Heart left ventricle (tissue), 13 donors: ENCODE results near the gene ZNF646.

Source experiments
- POLR2A ChIP-seq, 2 donors: fragments of 450-650 bp; IDR thresholded peaks; one replicate each; pipeline ENCODE4 v1.6.1; 2017; ENCODE audit warnings: antibody characterized with exemption in 2 of 2, mild to moderate bottlenecking in 2 of 2, moderate library complexity in 2 of 2
- TF ChIP-seq, protein P1 (sequence below), 12 donors: fragments of 200-600 bp; sonication (generic) in 4 of 12; IDR thresholded peaks; one replicate each; pipeline versions ENCODE4 v1.5.0 to v1.8.0; 2018 to 2022; ENCODE audit warnings: antibody characterized with exemption in 12 of 12, mild to moderate bottlenecking in 5 of 12
- donor health status: ischemic (EF 13 %, LVEDD 7.1; RV severe dilation, severe dysfunction).
- donor health status: DM: no; HTN: yes; CAD: no.
- donor health status: DM: no; HTN: no; CAD: no.
- donor health status: ischemic (EF 25% LVEDD 6.9; RV normal size, moderate dysfunction).
- donor health status: ischemic (EF 25% LVEDD 5.7; RV mildly dilated, moderate dysfunction).
- donor health status: ischemic (EF 35%, LVEDD 5.7; RV mildly dilated, moderate dysfunction).
- donor health status: nonischemic (EF 11% LVEDD 7.7; RV severe dilation, severe dysfunction).
- donor health status: DM: yes; HTN: yes; CAD: no.
- donor health status: PGD.
- donor health status: ischemic (EF 29% LVEDD 5.4; RV normal size, mild dysfunction).
- donor health status: nonischemic (EF 23%, LVEDD 6.1; RV moderate dilation, normal function).

DNA sequence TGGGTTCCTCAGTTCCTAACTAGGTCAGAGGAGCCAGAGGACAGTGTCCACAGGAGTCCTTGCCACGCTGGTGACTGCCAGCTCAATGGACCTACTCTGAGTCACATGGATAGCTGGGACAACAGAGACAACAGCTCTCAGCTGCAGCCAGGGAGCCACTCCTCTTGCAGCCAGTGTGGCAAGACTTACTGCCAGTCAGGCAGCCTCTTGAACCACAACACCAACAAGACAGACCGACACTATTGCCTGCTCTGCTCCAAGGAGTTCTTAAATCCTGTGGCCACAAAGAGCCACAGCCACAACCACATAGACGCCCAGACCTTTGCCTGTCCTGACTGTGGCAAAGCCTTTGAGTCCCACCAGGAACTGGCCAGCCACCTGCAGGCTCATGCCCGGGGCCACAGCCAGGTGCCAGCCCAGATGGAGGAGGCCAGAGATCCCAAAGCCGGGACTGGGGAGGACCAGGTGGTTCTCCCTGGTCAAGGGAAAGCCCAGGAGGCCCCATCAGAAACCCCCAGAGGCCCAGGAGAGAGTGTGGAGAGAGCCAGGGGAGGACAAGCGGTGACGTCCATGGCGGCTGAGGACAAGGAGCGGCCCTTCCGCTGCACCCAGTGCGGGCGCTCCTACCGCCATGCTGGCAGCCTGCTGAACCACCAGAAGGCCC, 6.7 kb downstream of the ZNF646 start:
- TF ChIP-seq, protein P1, sequence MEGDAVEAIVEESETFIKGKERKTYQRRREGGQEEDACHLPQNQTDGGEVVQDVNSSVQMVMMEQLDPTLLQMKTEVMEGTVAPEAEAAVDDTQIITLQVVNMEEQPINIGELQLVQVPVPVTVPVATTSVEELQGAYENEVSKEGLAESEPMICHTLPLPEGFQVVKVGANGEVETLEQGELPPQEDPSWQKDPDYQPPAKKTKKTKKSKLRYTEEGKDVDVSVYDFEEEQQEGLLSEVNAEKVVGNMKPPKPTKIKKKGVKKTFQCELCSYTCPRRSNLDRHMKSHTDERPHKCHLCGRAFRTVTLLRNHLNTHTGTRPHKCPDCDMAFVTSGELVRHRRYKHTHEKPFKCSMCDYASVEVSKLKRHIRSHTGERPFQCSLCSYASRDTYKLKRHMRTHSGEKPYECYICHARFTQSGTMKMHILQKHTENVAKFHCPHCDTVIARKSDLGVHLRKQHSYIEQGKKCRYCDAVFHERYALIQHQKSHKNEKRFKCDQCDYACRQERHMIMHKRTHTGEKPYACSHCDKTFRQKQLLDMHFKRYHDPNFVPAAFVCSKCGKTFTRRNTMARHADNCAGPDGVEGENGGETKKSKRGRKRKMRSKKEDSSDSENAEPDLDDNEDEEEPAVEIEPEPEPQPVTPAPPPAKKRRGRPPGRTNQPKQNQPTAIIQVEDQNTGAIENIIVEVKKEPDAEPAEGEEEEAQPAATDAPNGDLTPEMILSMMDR (IDR thresholded peaks at IDR 0.05) = no peak
- no peak for TF ChIP-seq POLR2A (IDR thresholded peaks at IDR 0.05)
